ENCODE results near the gene RAB3A.
"Not testable (repeated sequence)": the region's sequence is repeated elsewhere in the genome, so short reads cannot be mapped to it uniquely, and the experiment has no call there.

The RAB3A gene

GRCh38 chr19:18223860-18224524 lies 20.1 kb upstream of the RAB3A start:
- DNase-seq (ENCODE audit: low read depth in 2 of 2) = no peak

- no peak for DNase-seq (ENCODE audit: low read depth in 2 of 2)
These were observed 18.2 kb upstream of the RAB3A start for GRCh38 chr19:18221815-18222725.

- DNase-seq (ENCODE audit: low read depth in 2 of 2) = no peak
These were observed 16.9 kb upstream of the RAB3A start for GRCh38 chr19:18220632-18221275.

- no peak for DNase-seq (ENCODE audit: low read depth in 2 of 2)
These were observed 16.2 kb upstream of the RAB3A start for GRCh38 chr19:18219911-18220631.

- DNase-seq (ENCODE audit: low read depth in 2 of 2) = no peak
These were observed 14.8 kb upstream of the RAB3A start for GRCh38 chr19:18218600-18218999.

- no peak for DNase-seq (ENCODE audit: low read depth in 2 of 2)
These were observed 14.3 kb upstream of the RAB3A start for GRCh38 chr19:18218159-18218558.

GRCh38 chr19:18216789-18217188 lies 12.9 kb upstream of the RAB3A start:
- no peak for DNase-seq (ENCODE audit: low read depth in 2 of 2)

GRCh38 chr19:18214779-18215433 lies 11.1 kb upstream of the RAB3A start:
- no peak for DNase-seq (ENCODE audit: low read depth in 2 of 2)

- no peak for DNase-seq (ENCODE audit: low read depth in 2 of 2)
These were observed 7.8 kb upstream of the RAB3A start for GRCh38 chr19:18211683-18212082.

GRCh38 chr19:18209912-18210311 lies 6.1 kb upstream of the RAB3A start:
- not testable (repeated sequence) for DNase-seq (ENCODE audit: low read depth in 2 of 2)

GRCh38 chr19:18208098-18208951 lies 4.5 kb upstream of the RAB3A start:
- DNase-seq (ENCODE audit: low read depth in 2 of 2) = peak; percentile 40 to 41

GRCh38 chr19:18206018-18206417 lies 2.2 kb upstream of the RAB3A start:
- no peak for DNase-seq (ENCODE audit: low read depth in 2 of 2)

- DNase-seq (ENCODE audit: low read depth in 2 of 2) = peak; percentile 39 to 52
These were observed 1.5 kb upstream of the RAB3A start for GRCh38 chr19:18205200-18205892.

- peak in 1 of 2 experiments; percentile 14 for DNase-seq (ENCODE audit: low read depth in 2 of 2)
These were observed 755 bp upstream of the RAB3A start for GRCh38 chr19:18204394-18205199.

GRCh38 chr19:18203408-18203862 lies 407 bp downstream of the RAB3A start:
- no peak for DNase-seq (ENCODE audit: low read depth in 2 of 2)

GRCh38 chr19:18202778-18203407 lies 949 bp downstream of the RAB3A start:
- no peak for DNase-seq (ENCODE audit: low read depth in 2 of 2)

- no peak for DNase-seq (ENCODE audit: low read depth in 2 of 2)
These were observed 1.5 kb downstream of the RAB3A start for GRCh38 chr19:18202397-18202777.

GRCh38 chr19:18198374-18198773 lies 5.5 kb downstream of the RAB3A start:
- no peak for DNase-seq (ENCODE audit: low read depth in 2 of 2)
